GM12865 (cell line): Measurements from ENCODE around the gene CEPT1.

Source experiments
- DNase-seq: peaks from one replicate; pipeline ENCODE4 v3.0.0; 2010; ENCODE audit warnings: low read depth
- H3K4me3 ChIP-seq: 2 replicates; pipeline ENCODE4 v1.5.1; 2011; ENCODE audit warnings: mild to moderate bottlenecking, low read depth, low read length, control low read depth
- TF ChIP-seq, protein P1 (sequence below): IDR thresholded peaks from 2 replicates; pipeline ENCODE4 v1.5.1; 2011; ENCODE audit warnings: low read length, control low read depth, low read depth, inconsistent platforms; ENCODE audit not compliant: insufficient read depth; ENCODE audit errors: missing control alignments

Gene CEPT1

DNA sequence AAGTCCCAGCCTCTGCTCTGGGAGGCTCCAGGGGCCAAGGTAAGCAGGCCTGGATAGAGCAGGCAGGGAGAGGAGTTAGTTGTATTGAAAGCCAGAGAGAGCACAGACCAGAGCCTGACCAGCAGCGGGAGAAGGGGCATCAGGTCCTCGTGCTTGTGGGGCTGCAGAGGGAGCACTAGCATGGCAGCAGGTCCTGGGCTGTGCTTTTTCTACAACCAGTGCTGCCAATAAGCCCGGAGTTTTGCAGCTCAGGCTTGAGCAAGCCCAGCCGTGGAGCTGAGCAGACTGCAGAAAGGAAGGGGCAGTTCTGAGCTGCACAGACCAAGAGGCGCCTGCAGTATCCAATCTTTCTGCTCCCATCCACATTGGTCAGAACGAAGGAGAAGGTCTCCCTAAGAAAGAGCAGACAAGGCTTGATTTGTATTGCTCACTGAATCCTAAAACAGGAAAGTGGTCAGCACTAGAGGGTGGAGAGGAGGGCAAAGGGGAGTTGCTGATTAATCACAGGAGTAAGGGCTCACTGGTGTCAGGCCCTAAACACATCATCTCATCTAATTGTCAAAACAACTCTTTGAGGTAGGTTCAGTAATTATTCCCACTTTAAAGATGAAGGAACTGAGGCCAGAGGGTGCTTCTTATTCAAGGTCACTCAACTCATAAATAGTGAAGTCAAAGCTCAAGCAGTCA is 57.7 kb downstream of the CEPT1 start:
- peak overlapping the region; percentile 74 for H3K4me3 ChIP-seq
- TF ChIP-seq, protein P1, sequence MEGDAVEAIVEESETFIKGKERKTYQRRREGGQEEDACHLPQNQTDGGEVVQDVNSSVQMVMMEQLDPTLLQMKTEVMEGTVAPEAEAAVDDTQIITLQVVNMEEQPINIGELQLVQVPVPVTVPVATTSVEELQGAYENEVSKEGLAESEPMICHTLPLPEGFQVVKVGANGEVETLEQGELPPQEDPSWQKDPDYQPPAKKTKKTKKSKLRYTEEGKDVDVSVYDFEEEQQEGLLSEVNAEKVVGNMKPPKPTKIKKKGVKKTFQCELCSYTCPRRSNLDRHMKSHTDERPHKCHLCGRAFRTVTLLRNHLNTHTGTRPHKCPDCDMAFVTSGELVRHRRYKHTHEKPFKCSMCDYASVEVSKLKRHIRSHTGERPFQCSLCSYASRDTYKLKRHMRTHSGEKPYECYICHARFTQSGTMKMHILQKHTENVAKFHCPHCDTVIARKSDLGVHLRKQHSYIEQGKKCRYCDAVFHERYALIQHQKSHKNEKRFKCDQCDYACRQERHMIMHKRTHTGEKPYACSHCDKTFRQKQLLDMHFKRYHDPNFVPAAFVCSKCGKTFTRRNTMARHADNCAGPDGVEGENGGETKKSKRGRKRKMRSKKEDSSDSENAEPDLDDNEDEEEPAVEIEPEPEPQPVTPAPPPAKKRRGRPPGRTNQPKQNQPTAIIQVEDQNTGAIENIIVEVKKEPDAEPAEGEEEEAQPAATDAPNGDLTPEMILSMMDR, result peak; percentile 86
- peak; percentile 92 for DNase-seq

DNA sequence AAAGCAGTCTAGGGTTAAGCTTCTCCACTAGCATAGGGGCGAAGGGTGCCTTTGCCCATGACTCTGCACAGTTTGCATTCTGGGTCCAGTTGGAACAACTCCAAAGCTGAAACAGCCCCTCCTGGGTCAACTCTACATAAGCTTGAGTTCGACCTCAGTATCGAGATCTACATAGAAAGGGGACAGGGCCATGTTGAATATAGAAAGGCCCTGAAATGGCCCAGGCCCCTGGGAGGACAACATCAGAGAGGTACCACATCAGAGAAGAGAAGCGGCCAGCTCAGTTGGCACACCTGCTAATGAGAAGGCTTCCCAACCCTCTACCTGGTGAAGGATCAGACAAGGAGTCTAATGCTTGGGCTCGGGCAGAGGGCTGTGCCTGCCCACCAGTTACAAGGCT is 58.8 kb downstream of the CEPT1 start:
- H3K4me3 ChIP-seq, result peak overlapping the region; percentile 74
- DNase-seq, result peak; percentile 33
- TF ChIP-seq, protein P1, result no peak

DNA sequence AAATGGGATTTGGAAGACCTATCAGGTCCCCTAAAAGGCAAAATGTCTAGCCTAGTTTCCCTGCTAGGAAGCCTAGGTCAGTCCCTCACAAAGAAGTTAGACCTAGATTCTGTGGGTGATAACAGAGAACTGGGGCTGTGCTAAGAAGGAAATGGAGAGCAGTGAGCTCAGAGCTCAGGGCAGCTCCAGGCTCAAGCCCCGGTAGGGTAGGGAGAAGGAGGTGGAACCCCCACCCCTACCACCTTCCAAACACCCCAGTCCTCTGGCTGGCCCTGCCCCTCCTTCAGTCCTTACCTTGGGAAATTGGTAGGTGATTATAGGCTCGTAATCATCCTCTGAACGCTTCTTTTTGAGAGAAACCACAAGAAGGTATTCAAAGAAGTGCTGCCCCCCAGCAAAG is 59.3 kb downstream of the CEPT1 start:
- TF ChIP-seq, protein P1, result no peak
- H3K4me3 ChIP-seq, result peak overlapping the region; percentile 74
- DNase-seq, result peak; percentile 52

DNA sequence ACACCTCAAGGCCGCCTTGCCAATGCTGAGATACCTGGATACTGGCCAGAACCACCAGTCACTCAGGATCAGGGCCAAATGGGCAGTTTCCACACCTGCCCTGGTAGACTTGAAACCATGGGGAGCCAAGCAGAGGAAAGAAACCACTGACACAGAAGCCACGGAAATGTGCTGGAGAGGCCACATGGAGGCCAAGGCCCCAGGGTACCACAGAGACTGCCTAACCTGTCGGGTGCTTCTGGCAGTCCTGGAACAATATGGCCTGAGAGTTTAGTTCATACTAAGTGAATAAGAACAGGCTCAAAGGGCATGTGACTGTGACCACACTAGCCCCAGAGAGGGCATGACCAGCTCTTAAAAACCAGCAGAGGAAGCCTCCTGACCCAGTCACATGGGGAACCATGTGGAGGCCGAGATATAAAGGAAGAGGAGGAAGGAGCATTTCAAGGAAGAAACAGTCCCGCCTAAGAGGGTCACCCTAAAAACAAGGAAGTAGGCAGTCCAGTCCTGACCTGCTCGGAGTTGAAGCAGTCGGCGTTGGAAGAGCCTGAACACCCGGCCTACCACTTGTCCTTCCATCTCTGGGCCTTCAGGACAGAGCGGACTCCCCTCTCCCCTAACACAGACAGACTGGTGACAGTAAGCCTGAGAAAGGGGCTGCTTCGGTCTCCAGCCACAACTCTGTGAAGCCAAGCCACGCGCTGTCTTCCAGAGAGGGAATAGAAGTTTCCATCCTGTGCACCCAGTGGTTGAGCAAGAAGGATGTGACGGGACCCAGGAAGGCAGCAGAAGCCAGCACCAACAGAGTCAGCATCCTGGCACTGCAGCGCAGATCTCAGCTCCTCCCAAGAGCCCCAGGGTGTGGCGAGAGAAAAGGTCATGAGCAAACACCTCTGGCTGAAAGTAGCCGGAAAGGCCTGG is 60.1 kb downstream of the CEPT1 start, which contains the start of gene DENND2D:
DENND2D (minus strand) TSS at position 766 of the 921 bp plus-strand sequence; CDS start at position 579, 187 bp downstream.
- H3K4me3 ChIP-seq, result peak within 1 kb of the TSS; percentile 74
- DNase-seq, result peak; percentile 92
- TF ChIP-seq, protein P1, result no peak

DNA sequence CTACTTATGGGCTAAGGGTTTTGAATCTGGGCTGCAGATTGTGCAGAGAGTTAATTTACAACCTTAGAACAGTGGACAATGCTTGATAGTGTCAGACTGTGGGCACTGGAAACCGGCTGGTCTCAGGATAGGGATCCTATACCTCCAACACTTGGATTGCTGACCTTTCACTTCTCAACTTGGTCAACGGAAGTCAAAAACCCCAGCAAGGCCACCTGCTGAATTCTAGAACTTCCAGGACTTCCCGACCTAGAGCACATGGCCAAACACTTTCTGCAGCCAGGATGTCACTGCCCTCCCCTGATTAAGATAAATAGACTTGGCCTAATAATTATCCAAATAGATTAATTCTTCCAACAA is 60.8 kb downstream of the CEPT1 start:
- peak overlapping the region; percentile 74 for H3K4me3 ChIP-seq
- DNase-seq, result no peak
- TF ChIP-seq, protein P1, result no peak

DNA sequence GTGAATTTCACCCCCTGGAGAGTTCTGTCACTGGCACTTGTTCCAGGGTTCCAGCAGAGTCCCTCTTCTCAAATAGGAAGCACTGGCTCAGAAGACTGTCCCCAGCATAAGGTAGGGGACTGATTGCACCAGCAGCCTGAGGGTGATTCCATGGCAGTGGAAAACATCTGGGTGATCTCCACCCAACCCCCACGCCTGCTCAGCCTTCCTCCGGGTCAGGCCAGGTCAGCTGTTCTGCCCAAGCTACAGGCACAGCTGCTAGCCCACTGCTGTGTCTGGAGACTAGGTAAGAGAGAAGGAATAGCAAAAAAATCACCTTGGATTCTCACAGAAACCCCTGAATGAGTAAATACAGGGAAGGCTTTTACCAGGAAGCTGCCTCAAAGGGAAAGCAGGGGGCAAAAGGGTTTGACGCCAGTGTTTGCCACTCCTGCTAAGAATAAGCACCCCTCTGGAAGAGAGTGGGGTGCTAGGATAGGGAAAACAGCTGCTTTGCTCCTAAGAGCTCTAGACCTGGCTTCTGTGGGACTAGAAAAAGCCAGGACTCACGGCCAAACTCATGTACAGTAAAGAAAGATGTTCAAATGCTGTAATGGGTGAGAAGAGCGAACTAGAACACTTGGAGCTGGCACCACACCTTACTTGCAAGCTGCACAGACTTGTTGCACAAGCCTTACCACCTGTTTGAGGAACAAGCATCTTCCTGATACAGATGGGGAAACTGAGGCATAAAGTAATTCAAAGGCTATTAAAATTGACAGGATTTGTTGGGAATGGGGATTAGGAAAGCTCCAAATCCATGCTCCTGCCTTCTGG is 61.5 kb downstream of the CEPT1 start:
- H3K4me3 ChIP-seq, result peak overlapping the region; percentile 74
- peak; percentile 67 for DNase-seq
- TF ChIP-seq, protein P1, result no peak
